K562 (cell line): ENCODE data around the gene CADM2.

Experiments used
- ARID2 ChIP-seq: fragments of 450-650 bp; IDR thresholded peaks from 2 replicates; pipeline ENCODE4 v1.6.1; 2017; ENCODE audit warnings: antibody characterized with exemption, mild to moderate bottlenecking
- ATF3 ChIP-seq, 2 experiments: fragments of 450-650 bp in 1 of 2; sonication (generic) in 1 of 2; formaldehyde crosslinking in 1 of 2; IDR thresholded peaks in 1 of 2; conservative IDR thresholded peaks in 1 of 2; 2 replicates each; pipeline versions ENCODE4 v1.6.1 to v1.8.1; 2016 to 2023; ENCODE audit warnings: mild to moderate bottlenecking in 2 of 2, moderate library complexity in 2 of 2, inconsistent platforms in 1 of 2, missing genetic modification reagents in 1 of 2
- EHMT2 ChIP-seq: fragments of 450-650 bp; IDR thresholded peaks from 2 replicates; pipeline ENCODE4 v1.6.1; 2018; ENCODE audit warnings: antibody characterized with exemption
- MYBL2 ChIP-seq, 2 experiments: fragments of 450-650 bp in 1 of 2; sonication (generic) in 1 of 2; formaldehyde crosslinking in 1 of 2; IDR thresholded peaks; 2 replicates each; pipeline versions ENCODE4 v1.6.1 to v1.8.1; 2017 to 2022; ENCODE audit warnings: borderline replicate concordance in 1 of 2, inconsistent platforms in 1 of 2, low read depth in 1 of 2, mild to moderate bottlenecking in 1 of 2, missing genetic modification reagents in 1 of 2, moderate library complexity in 1 of 2
- MYC ChIP-seq, 2 experiments: fragments of 250-450 bp in 1 of 2; sonication (Bioruptor Pico) in 1 of 2; IDR thresholded peaks; 2 replicates each; pipeline versions ENCODE4 v1.5.1 to v1.6.1; 2012 to 2021; ENCODE audit warnings: low read depth in 2 of 2, borderline replicate concordance in 1 of 2, improper control_type of control experiment in 1 of 2, low read length in 1 of 2, mild to moderate bottlenecking in 1 of 2, moderate library complexity in 1 of 2
- NELFE ChIP-seq: IDR thresholded peaks from 2 replicates; pipeline ENCODE4 v1.6.1; 2011; ENCODE audit warnings: mild to moderate bottlenecking; ENCODE audit not compliant: insufficient read depth, insufficient read length
- NR2F6 ChIP-seq: fragments of 450-650 bp; formaldehyde crosslinking; IDR thresholded peaks from 2 replicates; pipeline ENCODE4 v1.4.0; 2020; ENCODE audit warnings: mild to moderate bottlenecking
- POLR2AphosphoS2 ChIP-seq: IDR thresholded peaks from 2 replicates; pipeline ENCODE4 v1.6.1; 2012; ENCODE audit warnings: low read length, improper control_type of control experiment
- POLR2AphosphoS5 ChIP-seq: IDR thresholded peaks from 2 replicates; pipeline ENCODE4 v1.6.1; 2011; ENCODE audit warnings: mild to moderate bottlenecking, low read depth, low read length, moderate library complexity; ENCODE audit not compliant: control insufficient read depth, insufficient read depth
- TF ChIP-seq, protein P1 (sequence below): sonication (generic); formaldehyde crosslinking; IDR thresholded peaks from 2 replicates; pipeline ENCODE4 v1.9.0; 2022; ENCODE audit warnings: mild to moderate bottlenecking, missing genetic modification reagents
- TF ChIP-seq, protein P2 (sequence below), 3 experiments: IDR thresholded peaks in 2 of 3; conservative IDR thresholded peaks in 1 of 3; 2 replicates each; pipeline ENCODE4 v1.5.1; 2011 to 2012; ENCODE audit warnings: low read length in 3 of 3, mild to moderate bottlenecking in 3 of 3, control low read depth in 2 of 3, improper control_type of control experiment in 1 of 3, inconsistent platforms in 1 of 3, low read depth in 1 of 3, mixed read lengths in 1 of 3, moderate library complexity in 1 of 3; ENCODE audit not compliant: insufficient read depth in 2 of 3

- TF ChIP-seq EHMT2 (no peak), NR2F6 (no peak), NELFE (no peak), ATF3 (IDR thresholded peaks at IDR 0.05) (no peak), ATF3 (CRISPR knock-in tag; conservative IDR thresholded peaks at IDR 0.05) (no peak), ARID2 (no peak), POLR2AphosphoS5 (no peak), MYBL2 (IDR thresholded peaks at IDR 0.05; ENCODE audit: low read depth) (no peak), MYBL2 (CRISPR knock-in tag; IDR thresholded peaks at IDR 0.05; ENCODE audit: borderline replicate concordance) (no peak), POLR2AphosphoS2 (no peak), MYC (IDR thresholded peaks at IDR 0.05; ENCODE audit: low read depth, low read length) (no peak), MYC (CRISPR knock-in tag; IDR thresholded peaks at IDR 0.05; ENCODE audit: borderline replicate concordance, low read depth) (no peak)
- TF ChIP-seq, protein P1, sequence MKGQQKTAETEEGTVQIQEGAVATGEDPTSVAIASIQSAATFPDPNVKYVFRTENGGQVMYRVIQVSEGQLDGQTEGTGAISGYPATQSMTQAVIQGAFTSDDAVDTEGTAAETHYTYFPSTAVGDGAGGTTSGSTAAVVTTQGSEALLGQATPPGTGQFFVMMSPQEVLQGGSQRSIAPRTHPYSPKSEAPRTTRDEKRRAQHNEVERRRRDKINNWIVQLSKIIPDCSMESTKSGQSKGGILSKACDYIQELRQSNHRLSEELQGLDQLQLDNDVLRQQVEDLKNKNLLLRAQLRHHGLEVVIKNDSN (CRISPR knock-in tag): no peak
- TF ChIP-seq, protein P2, sequence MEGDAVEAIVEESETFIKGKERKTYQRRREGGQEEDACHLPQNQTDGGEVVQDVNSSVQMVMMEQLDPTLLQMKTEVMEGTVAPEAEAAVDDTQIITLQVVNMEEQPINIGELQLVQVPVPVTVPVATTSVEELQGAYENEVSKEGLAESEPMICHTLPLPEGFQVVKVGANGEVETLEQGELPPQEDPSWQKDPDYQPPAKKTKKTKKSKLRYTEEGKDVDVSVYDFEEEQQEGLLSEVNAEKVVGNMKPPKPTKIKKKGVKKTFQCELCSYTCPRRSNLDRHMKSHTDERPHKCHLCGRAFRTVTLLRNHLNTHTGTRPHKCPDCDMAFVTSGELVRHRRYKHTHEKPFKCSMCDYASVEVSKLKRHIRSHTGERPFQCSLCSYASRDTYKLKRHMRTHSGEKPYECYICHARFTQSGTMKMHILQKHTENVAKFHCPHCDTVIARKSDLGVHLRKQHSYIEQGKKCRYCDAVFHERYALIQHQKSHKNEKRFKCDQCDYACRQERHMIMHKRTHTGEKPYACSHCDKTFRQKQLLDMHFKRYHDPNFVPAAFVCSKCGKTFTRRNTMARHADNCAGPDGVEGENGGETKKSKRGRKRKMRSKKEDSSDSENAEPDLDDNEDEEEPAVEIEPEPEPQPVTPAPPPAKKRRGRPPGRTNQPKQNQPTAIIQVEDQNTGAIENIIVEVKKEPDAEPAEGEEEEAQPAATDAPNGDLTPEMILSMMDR (IDR thresholded peaks at IDR 0.05 in 2 of 3, conservative IDR thresholded peaks at IDR 0.05 in 1 of 3; ENCODE audit: insufficient read depth in 2 of 3, low read depth in 1 of 3, low read length in 3 of 3): no peak
Measured at GRCh38 chr3:85075663-85076062, 116.9 kb downstream of the CADM2 start.
